Endothelial cell (in vitro differentiated cells): Measurements from ENCODE around the gene KDM4B. TPM values are rescaled to one million over a fixed set of nuclear protein-coding genes. Genes with fewer than 3 reads are reported as not detected.
A peak's percentile ranks its signal among the peaks of the same experiment; 100 is the strongest.

Source experiments
- DNase-seq: peaks from one replicate; pipeline ENCODE4 v3.0.0; 2021; ENCODE audit warnings: low spot score
- H3K27ac Mint-ChIP-seq: one replicate; pipeline ENCODE4 v1.8.0; 2021; ENCODE audit warnings: mixed read lengths, inconsistent platforms; ENCODE audit not compliant: unreplicated experiment
- H3K27me3 Mint-ChIP-seq: one replicate; pipeline ENCODE4 v1.8.0; 2021; ENCODE audit warnings: mild to moderate bottlenecking, moderate library complexity, mixed read lengths, inconsistent platforms; ENCODE audit not compliant: unreplicated experiment
- H3K36me3 Mint-ChIP-seq: one replicate; pipeline ENCODE4 v1.8.0; 2021; ENCODE audit warnings: mild to moderate bottlenecking, low read depth, mixed read lengths, inconsistent platforms; ENCODE audit not compliant: unreplicated experiment
- H3K4me1 Mint-ChIP-seq: one replicate; pipeline ENCODE4 v1.8.0; 2021; ENCODE audit warnings: mild to moderate bottlenecking, mixed read lengths, inconsistent platforms; ENCODE audit not compliant: unreplicated experiment
- H3K4me3 Mint-ChIP-seq: one replicate; pipeline ENCODE4 v1.8.0; 2021; ENCODE audit warnings: mild to moderate bottlenecking, mixed read lengths, inconsistent platforms; ENCODE audit not compliant: unreplicated experiment
- H3K9me3 Mint-ChIP-seq: one replicate; pipeline ENCODE4 v1.8.0; 2021; ENCODE audit warnings: mixed read lengths, inconsistent platforms; ENCODE audit not compliant: unreplicated experiment
- CTCF ChIP-seq: fragments of 200-600 bp; sonication (generic); IDR thresholded peaks from one replicate; pipeline ENCODE4 v1.5.0; 2021; ENCODE audit warnings: antibody characterized with exemption; ENCODE audit not compliant: unreplicated experiment
- total RNA-seq: library from RNA; stranded (reverse); fragmentation: NEBNext Ultra II Directional; extraction: Animal tissue kit (Norgen Biotek cat#: 25700); gene quantifications from one replicate; pipeline ENCODE4 v1.2.1, GENCODE V29; 2021; ENCODE audit not compliant: unreplicated experiment

The KDM4B gene
- total RNA-seq, 1 donor from 2014 or later = 42.4 TPM

GRCh38 chr19:5137114-5137513, 168.2 kb downstream of the KDM4B start:
- Mint-ChIP-seq H3K27ac (no peak overlapping the region), H3K36me3 (peaks cover 15% of the 10 kb centered on the region), H3K4me1 (no peaks in the 10 kb centered on the region), H3K9me3 (no peaks in the 10 kb centered on the region), H3K4me3 (no peak overlapping the region), H3K27me3 (peaks cover 5% of the 10 kb centered on the region)
- no peak for TF ChIP-seq CTCF
- DNase-seq = no peak

GRCh38 chr19:5137571-5138124, 168.7 kb downstream of the KDM4B start:
- H3K4me3 Mint-ChIP-seq = no peak overlapping the region
- DNase-seq = no peak
- H3K9me3 Mint-ChIP-seq = no peaks in the 10 kb centered on the region
- peaks cover 15% of the 10 kb centered on the region for H3K36me3 Mint-ChIP-seq
- H3K27ac Mint-ChIP-seq = no peak overlapping the region
- TF ChIP-seq CTCF = peak; percentile 42
- no peaks in the 10 kb centered on the region for H3K4me1 Mint-ChIP-seq
- H3K27me3 Mint-ChIP-seq = peaks cover 5% of the 10 kb centered on the region

- TF ChIP-seq CTCF = no peak
Observed at GRCh38 chr19:5138606-5139582, 170.0 kb downstream of the KDM4B start.

GRCh38 chr19:5139583-5140325, 170.8 kb downstream of the KDM4B start:
- H3K27ac Mint-ChIP-seq = no peak overlapping the region
- H3K36me3 Mint-ChIP-seq = peaks cover 17% of the 10 kb centered on the region
- no peak overlapping the region for H3K4me3 Mint-ChIP-seq
- no peaks in the 10 kb centered on the region for H3K4me1 Mint-ChIP-seq
- no peak for TF ChIP-seq CTCF
- no peaks in the 10 kb centered on the region for H3K9me3 Mint-ChIP-seq
- no peak for DNase-seq
- H3K27me3 Mint-ChIP-seq = peaks cover 4% of the 10 kb centered on the region

More at GRCh38 chr19:5138606-5139582, 170.0 kb downstream of the KDM4B start:
- H3K27ac Mint-ChIP-seq = no peak overlapping the region
- H3K36me3 Mint-ChIP-seq = peaks cover 15% of the 10 kb centered on the region
- peaks cover 2% of the 10 kb centered on the region for H3K27me3 Mint-ChIP-seq
- DNase-seq = no peak
- H3K4me3 Mint-ChIP-seq = no peak overlapping the region
- H3K4me1 Mint-ChIP-seq = no peaks in the 10 kb centered on the region
- H3K9me3 Mint-ChIP-seq = no peaks in the 10 kb centered on the region
